ENCODE results near the gene DENND5A. TPM values are rescaled to one million over a fixed set of nuclear protein-coding genes. Genes with fewer than 3 reads are reported as not detected.

DENND5A gene
- total and polyA plus RNA-seq, 8 donors: 65.7 to 106 (median 96.7) TPM

- no peak for TF ChIP-seq CTCF (IDR thresholded peaks at IDR 0.05)
- DNase-seq: no peak
- ATAC-seq: no peak
- H3K27ac ChIP-seq: no peak overlapping the region
- intact Hi-C loops (cut with DNase I): no loop called here
- H3K4me3 ChIP-seq: no peak overlapping the region
- H3K27me3 ChIP-seq: no peaks in the 10 kb centered on the region
- no peaks in the 10 kb centered on the region for H3K9me3 ChIP-seq
- no peaks in the 10 kb centered on the region for H3K4me1 ChIP-seq
- peaks cover 0 to 39% of the 10 kb centered on the region in 2 donors for H3K36me3 ChIP-seq
Measured at GRCh38 chr11:9285850-9286587, 20.9 kb upstream of the DENND5A start.

- H3K4me3 ChIP-seq: no peak overlapping the region
- ATAC-seq (peak; percentile 63), DNase-seq (peak in 1 of 4 donors; percentile 48)
- H3K4me1 ChIP-seq: peaks cover 0 to 5% of the 10 kb centered on the region in 2 donors
- H3K36me3 ChIP-seq: peaks cover 0 to 47% of the 10 kb centered on the region in 2 donors
- intact Hi-C loops (cut with DNase I): no loop called here
- no peak for TF ChIP-seq CTCF (IDR thresholded peaks at IDR 0.05)
- H3K9me3 ChIP-seq: no peaks in the 10 kb centered on the region
- H3K27ac ChIP-seq: no peak overlapping the region
- H3K27me3 ChIP-seq: no peaks in the 10 kb centered on the region
Measured at GRCh38 chr11:9280655-9281301, 15.6 kb upstream of the DENND5A start.

DNA sequence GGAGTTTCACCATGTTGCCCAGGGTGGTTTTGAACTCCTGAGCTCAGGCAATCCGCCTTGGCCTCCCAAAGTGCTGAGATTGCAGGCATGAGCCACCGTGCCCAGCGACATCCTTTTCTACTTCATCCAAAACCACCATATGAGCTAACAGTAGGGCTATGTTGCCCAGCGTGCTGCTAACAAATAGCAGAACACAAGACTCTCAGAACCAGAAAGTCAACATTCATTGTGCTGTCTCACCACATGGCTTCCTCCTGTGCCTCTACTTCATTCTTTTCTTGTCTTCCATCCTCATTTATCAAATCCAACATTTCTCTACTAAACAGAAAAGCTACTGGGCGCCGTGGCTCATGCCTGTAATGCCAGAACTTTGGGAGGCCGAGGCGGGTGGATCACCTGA, 12.0 kb upstream of the DENND5A start:
- no peak overlapping the region for H3K27ac ChIP-seq
- H3K4me1 ChIP-seq: peaks cover 0 to 32% of the 10 kb centered on the region in 2 donors
- H3K9me3 ChIP-seq: no peaks in the 10 kb centered on the region
- no peaks in the 10 kb centered on the region for H3K27me3 ChIP-seq
- intact Hi-C loops (cut with DNase I): no loop called here
- H3K4me3 ChIP-seq: no peak overlapping the region
- no peak for DNase-seq
- TF ChIP-seq CTCF (IDR thresholded peaks at IDR 0.05): no peak
- peaks cover 0 to 23% of the 10 kb centered on the region in 2 donors for H3K36me3 ChIP-seq
- ATAC-seq: no peak

GRCh38 chr11:9276571-9276970, 11.4 kb upstream of the DENND5A start:
- intact Hi-C loops (cut with DNase I): no loop called here

More at GRCh38 chr11:9276571-9276970, 11.4 kb upstream of the DENND5A start:
- H3K36me3 ChIP-seq: peaks cover 0 to 19% of the 10 kb centered on the region in 2 donors
- ATAC-seq: no peak
- H3K4me3 ChIP-seq: no peak overlapping the region
- no peak for DNase-seq
- TF ChIP-seq CTCF (IDR thresholded peaks at IDR 0.05): no peak
- no peak overlapping the region for H3K27ac ChIP-seq
- H3K27me3 ChIP-seq: no peaks in the 10 kb centered on the region
- H3K9me3 ChIP-seq: no peaks in the 10 kb centered on the region
- peaks cover 0 to 32% of the 10 kb centered on the region in 2 donors for H3K4me1 ChIP-seq
